Epithelial cell of alveolus of lung (primary cell): ENCODE data around the gene ZBTB26. TPM values are rescaled to one million over a fixed set of nuclear protein-coding genes. Genes with fewer than 3 reads are reported as not detected.

Experiments
- total RNA-seq: library from RNA; depleted of rRNA; stranded (reverse); fragments of >200 nt; gene quantifications from 2 replicates; pipeline ENCODE4 v1.2.1, GENCODE V29; 2015

The ZBTB26 gene, protein sequence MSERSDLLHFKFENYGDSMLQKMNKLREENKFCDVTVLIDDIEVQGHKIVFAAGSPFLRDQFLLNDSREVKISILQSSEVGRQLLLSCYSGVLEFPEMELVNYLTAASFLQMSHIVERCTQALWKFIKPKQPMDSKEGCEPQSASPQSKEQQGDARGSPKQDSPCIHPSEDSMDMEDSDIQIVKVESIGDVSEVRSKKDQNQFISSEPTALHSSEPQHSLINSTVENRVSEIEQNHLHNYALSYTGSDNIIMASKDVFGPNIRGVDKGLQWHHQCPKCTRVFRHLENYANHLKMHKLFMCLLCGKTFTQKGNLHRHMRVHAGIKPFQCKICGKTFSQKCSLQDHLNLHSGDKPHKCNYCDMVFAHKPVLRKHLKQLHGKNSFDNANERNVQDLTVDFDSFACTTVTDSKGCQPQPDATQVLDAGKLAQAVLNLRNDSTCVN
- total RNA-seq = 3.4 and 5.0 TPM in 2 replicates

DNA sequence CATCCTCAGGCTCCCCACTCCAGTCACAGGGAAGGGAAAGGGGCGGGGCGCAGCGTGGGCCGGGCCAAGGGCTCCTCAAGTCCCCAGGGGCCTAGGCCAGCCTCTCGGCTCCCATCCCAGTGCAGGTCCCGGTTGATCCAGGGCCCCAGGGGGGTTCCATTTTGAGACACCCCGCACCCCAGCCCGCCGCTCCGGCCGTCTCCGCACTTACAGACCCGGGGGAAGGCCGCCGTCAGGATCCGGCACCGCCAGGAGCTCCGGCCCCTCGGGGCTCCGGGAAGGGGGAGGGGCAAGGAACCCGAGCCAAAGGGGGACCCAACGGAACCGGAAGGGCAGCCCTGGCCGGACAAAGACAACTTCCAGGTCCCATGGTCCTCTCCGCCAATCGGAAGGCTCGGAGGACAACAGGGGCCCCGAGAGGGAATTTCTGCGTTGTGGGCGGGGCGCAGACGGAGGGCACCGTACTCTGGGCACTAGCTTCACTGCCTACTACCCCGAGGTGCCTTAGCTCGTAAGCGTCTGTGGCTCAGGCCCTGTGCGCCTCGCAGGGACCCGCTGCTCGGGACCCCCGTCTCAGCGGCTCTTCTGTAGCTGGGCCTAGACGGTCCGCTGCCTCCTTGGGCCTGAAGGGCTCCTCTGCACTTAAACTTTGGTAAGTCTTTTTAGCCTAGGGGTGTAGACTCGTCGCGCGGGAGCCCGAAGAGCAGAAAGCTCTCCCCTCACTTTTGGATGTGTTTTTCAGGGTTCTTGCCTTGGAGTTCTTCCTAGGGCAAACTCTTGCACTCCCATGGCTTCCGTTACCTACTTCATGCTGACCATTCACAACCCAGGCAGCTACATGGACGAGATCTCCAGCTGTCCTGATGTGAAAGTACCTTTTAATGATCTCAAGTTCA is at the start of gene ZBTB26:
ZBTB26 (minus strand) TSS at position 287 of the 896 bp plus-strand sequence. CDS start 11,578 bp downstream, outside the sequence.

DNA sequence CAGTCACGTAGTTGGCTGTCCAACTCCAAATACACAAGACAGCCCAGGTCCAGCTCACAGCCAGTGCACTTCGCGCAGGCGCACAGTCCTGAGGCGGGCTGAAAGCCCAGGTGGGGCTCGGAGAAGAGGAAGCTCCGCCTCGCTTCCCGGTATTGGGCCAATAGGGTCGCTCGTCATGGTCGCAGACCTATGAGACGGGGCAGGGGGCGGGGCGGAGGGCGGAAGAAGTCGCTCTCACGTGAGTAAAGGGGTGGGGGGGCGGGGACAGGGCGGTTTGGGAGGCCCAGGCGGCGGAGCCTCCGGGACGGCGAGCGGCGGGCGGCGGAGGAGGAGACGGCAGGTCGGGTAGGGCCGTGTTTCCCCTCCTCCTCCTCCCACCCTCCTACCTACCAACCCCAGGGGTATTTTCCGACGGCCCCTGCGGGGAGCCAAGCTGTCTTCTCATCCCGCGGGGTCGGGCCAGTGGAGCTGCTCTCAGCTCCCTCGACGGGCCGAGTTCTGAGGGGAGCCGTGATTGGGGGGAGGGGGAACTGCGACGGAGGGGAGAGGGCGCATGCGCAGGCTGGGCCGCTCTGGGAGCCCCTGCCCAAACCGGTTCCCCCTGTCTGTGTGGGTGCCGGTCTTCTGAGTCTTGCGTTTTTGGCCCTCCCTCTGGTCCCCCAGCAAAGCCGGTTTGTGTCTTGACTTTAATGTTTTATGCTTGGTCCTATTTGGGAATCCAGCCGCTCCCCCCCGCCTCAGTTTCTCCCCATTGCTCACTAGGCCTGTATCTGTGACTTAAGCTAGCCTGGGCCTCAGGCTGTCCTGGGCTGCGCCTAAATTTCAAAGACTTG is 9.7 kb upstream of the ZBTB26 start, which contains the start of gene RABGAP1:
RABGAP1 (plus strand) TSS at position 272 of the 833 bp plus-strand sequence. CDS start 16,040 bp downstream, outside the sequence.

DNA sequence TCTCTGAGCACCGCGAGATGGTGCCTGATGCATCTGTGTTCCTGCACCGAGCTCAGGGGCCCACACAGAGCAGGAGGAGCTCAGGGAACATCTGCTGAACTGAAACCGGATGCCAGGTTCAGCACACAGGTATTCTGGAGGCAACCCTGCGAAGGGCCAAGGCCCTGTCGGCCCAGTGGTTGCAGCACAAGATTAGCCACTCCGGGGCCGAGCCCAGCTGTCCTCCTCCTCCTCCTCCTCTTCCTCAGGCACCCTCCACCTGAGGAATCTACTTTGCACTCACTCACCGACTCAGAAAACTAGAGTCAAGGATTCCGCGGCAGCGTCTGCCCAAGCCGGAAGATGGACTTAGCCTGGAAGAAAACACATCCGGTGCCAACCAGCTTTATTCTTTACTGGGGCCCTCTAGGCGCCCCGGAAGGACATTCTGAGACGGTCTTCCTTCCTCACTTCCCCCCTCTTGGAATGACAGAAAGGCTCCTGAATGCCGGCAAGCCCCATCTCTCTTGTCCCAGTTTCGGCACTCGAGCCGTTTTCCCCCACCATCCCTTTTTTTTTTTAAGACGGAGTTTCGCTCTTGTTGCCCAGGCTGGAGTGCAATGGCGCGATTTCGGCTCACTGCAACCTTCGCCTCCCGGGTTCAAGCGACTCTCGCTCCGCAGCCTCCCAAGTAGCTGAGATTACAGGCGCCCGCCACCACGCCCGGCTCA is 18.2 kb downstream of the ZBTB26 start, which contains the start of gene ZBTB6:
ZBTB6 (minus strand) TSS at position 360 of the 710 bp plus-strand sequence. CDS start 1,251 bp downstream, outside the sequence.

DNA sequence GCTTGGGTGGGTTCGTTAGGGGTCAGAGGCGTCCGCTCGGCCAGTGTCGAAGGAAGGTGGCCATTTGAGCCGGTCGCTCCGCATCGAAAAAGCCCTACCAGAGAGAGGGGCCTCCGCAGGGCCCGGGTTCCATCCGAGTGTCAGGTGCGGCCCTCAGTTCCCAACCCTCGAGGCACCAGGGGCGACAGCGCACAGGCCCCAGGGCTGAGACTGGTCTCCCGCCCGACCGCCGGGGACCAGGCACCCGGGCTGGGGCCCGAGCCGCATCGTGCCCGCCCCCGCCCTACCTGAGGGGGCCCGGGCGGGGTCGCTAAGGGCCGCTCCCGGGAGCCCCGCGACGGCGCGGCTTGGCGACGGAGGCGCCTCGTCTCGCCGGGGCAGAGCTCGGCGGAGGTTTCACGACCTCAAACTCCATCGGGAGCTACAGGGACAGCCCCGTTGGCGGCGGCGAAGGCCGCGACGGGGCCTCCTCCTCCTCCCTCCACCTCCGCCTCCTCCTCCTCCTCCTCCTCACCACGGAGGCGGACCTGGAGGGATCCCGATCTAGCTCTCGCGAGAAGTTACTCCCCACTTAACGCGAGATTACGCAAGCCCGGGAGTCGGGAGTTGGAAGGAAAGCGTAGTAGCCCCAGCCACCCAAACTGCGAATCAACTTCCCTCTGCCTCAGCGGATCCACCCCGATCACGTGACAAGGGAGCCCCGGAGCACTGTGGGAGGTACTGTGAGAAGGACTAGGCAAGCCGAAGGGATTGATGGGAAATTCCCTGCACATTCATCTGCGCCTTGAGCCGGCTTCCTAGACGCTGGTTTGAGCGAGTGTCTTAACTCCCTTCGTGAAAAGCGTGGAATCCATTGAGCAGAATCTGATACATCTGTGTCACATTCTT is 26.2 kb downstream of the ZBTB26 start, which contains the start of gene RC3H2:
RC3H2 (minus strand) TSS at position 537 of the 888 bp plus-strand sequence. CDS start 7,850 bp downstream, outside the sequence.

Other genes starting within 250 kb of the ZBTB26 start
- not detected in 2 replicates for gene OR1L4, start 207.5 kb downstream of the ZBTB26 start, total RNA-seq
- gene OR1L6, start 189.2 kb downstream of the ZBTB26 start, total RNA-seq = not detected in 2 replicates
- not detected in 2 replicates for gene OR5C1, start 142.6 kb downstream of the ZBTB26 start, total RNA-seq
- gene OR1K1, start 131.4 kb downstream of the ZBTB26 start, total RNA-seq = not detected in 2 replicates
- 19.7 and 24.4 TPM in 2 replicates for gene PDCL, start 102.9 kb downstream of the ZBTB26 start, total RNA-seq
- gene RC3H2, start 26.2 kb downstream of the ZBTB26 start, total RNA-seq = 26.6 and 30.6 TPM in 2 replicates
- gene ZBTB6, start 18.2 kb downstream of the ZBTB26 start, total RNA-seq = 7.2 and 10.2 TPM in 2 replicates
- gene RABGAP1, start 9.5 kb upstream of the ZBTB26 start, total RNA-seq = 10.3 and 23.0 TPM in 2 replicates
- 0.13 TPM in 1 of 2 replicates, not detected in the other for gene GPR21, start 102.2 kb upstream of the ZBTB26 start, total RNA-seq